GM21423 (cell line): ENCODE data around the gene CDK18.

Experiments used
- ATAC-seq: cut with Tn5 transposase; IDR thresholded peaks from one replicate; pipeline ENCODE4 v1.9.1; 2021; ENCODE audit warnings: mild to moderate bottlenecking, moderate library complexity; ENCODE audit not compliant: unreplicated experiment

Gene CDK18

GRCh38 chr1:205502111-205502810 is 2.2 kb upstream of the CDK18 start:
- ATAC-seq = no peak

GRCh38 chr1:205502992-205503391 is 1.5 kb upstream of the CDK18 start:
- no peak for ATAC-seq

GRCh38 chr1:205505076-205505729 is 734 bp downstream of the CDK18 start:
- ATAC-seq = no peak

GRCh38 chr1:205505791-205506190 is 1.3 kb downstream of the CDK18 start:
- no peak for ATAC-seq

- no peak for ATAC-seq
Measured at GRCh38 chr1:205506409-205507200, 2.1 kb downstream of the CDK18 start.

GRCh38 chr1:205508227-205508714 is 3.8 kb downstream of the CDK18 start:
- ATAC-seq = no peak

GRCh38 chr1:205510308-205510950 is 6.0 kb downstream of the CDK18 start:
- no peak for ATAC-seq

GRCh38 chr1:205510951-205511330 is 6.5 kb downstream of the CDK18 start:
- ATAC-seq = no peak

GRCh38 chr1:205512059-205513045 is 7.9 kb downstream of the CDK18 start:
- ATAC-seq = no peak

- no peak for ATAC-seq
Measured at GRCh38 chr1:205513774-205514173, 9.3 kb downstream of the CDK18 start.

GRCh38 chr1:205514211-205515142 is 10.0 kb downstream of the CDK18 start:
- ATAC-seq = no peak

GRCh38 chr1:205515781-205516253 is 11.3 kb downstream of the CDK18 start:
- no peak for ATAC-seq

GRCh38 chr1:205516362-205516761 is 11.9 kb downstream of the CDK18 start:
- no peak for ATAC-seq

- no peak for ATAC-seq
Measured at GRCh38 chr1:205517288-205517687, 12.8 kb downstream of the CDK18 start.

- no peak for ATAC-seq
Measured at GRCh38 chr1:205517763-205518162, 13.3 kb downstream of the CDK18 start.

- no peak for ATAC-seq
Measured at GRCh38 chr1:205518661-205519540, 14.4 kb downstream of the CDK18 start.

- ATAC-seq = no peak
Measured at GRCh38 chr1:205519541-205520131, 15.2 kb downstream of the CDK18 start.
